Astrocyte (in vitro differentiated cells and primary cell): ENCODE results near the gene ANKRD18A. TPM values are rescaled to one million over a fixed set of nuclear protein-coding genes. Genes with fewer than 3 reads are reported as not detected.

ENCODE experiments used
- DNase-seq: peaks from one replicate; pipeline ENCODE4 v3.0.0-alpha.2; 2010; ENCODE audit warnings: low read depth
- FAIRE-seq: peaks from 2 replicates; lab custom pipeline; 2011; peaks lifted over from hg19 to GRCh38; lab: Jason Lieb, UNC
- H2AFZ ChIP-seq: 2 replicates; pipeline ENCODE4 v1.6.0; 2012; ENCODE audit warnings: low read depth, low read length, inconsistent platforms
- H3K27ac ChIP-seq: 2 replicates; pipeline ENCODE4 v1.5.1; 2011; ENCODE audit warnings: low read depth, low read length, inconsistent platforms
- H3K27me3 ChIP-seq: 2 replicates; pipeline ENCODE4 v1.6.0; 2011; ENCODE audit warnings: low read length, inconsistent platforms; ENCODE audit not compliant: insufficient read depth
- H3K36me3 ChIP-seq: 2 replicates; pipeline ENCODE4 v1.5.1; 2011; ENCODE audit warnings: low read length, inconsistent platforms; ENCODE audit not compliant: insufficient read depth
- H3K4me1 ChIP-seq: 2 replicates; pipeline ENCODE4 v1.5.1; 2011; ENCODE audit warnings: low read length, inconsistent platforms; ENCODE audit not compliant: insufficient read depth
- H3K4me2 ChIP-seq: 2 replicates; pipeline ENCODE4 v1.6.0; 2012; ENCODE audit warnings: low read length, inconsistent platforms
- H3K4me3 ChIP-seq: 2 replicates; pipeline ENCODE4 v1.5.1; 2011; ENCODE audit warnings: low read depth, mild to moderate bottlenecking, low read length, inconsistent platforms; ENCODE audit not compliant: insufficient read depth
- H3K79me2 ChIP-seq: 2 replicates; pipeline ENCODE4 v1.6.0; 2012; ENCODE audit warnings: mild to moderate bottlenecking, low read length, inconsistent platforms; ENCODE audit not compliant: insufficient read depth
- H3K9ac ChIP-seq: 2 replicates; pipeline ENCODE4 v1.6.0; 2012; ENCODE audit warnings: mild to moderate bottlenecking, low read length, inconsistent platforms
- H3K9me3 ChIP-seq: 2 replicates; pipeline ENCODE4 v1.5.1; 2012; ENCODE audit warnings: low read depth, mild to moderate bottlenecking, low read length, inconsistent platforms; ENCODE audit not compliant: insufficient read depth
- H4K20me1 ChIP-seq: 2 replicates; pipeline ENCODE4 v1.6.0; 2012; ENCODE audit warnings: low read length, inconsistent platforms; ENCODE audit not compliant: insufficient read depth
- H3K27ac Mint-ChIP-seq: one replicate; pipeline ENCODE4 v1.8.0; 2021; ENCODE audit warnings: mild to moderate bottlenecking, mixed read lengths; ENCODE audit not compliant: unreplicated experiment
- H3K27me3 Mint-ChIP-seq: one replicate; pipeline ENCODE4 v1.8.0; 2021; ENCODE audit warnings: low read depth, mixed read lengths; ENCODE audit not compliant: unreplicated experiment
- H3K36me3 Mint-ChIP-seq: one replicate; pipeline ENCODE4 v1.8.0; 2021; ENCODE audit warnings: low read depth, mixed read lengths; ENCODE audit not compliant: unreplicated experiment
- H3K4me1 Mint-ChIP-seq: one replicate; pipeline ENCODE4 v1.8.0; 2021; ENCODE audit warnings: low read depth, mixed read lengths; ENCODE audit not compliant: unreplicated experiment
- H3K4me3 Mint-ChIP-seq: one replicate; pipeline ENCODE4 v1.8.0; 2021; ENCODE audit warnings: mild to moderate bottlenecking, moderate library complexity, mixed read lengths; ENCODE audit not compliant: unreplicated experiment
- H3K9me3 Mint-ChIP-seq: one replicate; pipeline ENCODE4 v1.8.0; 2021; ENCODE audit warnings: mild to moderate bottlenecking, mixed read lengths; ENCODE audit not compliant: unreplicated experiment
- CTCF ChIP-seq: IDR thresholded peaks from 2 replicates; pipeline ENCODE4 v1.5.1; 2011; ENCODE audit warnings: low read depth, mild to moderate bottlenecking, inconsistent platforms, low read length, moderate library complexity; ENCODE audit not compliant: insufficient read depth
- EZH2 ChIP-seq: IDR thresholded peaks from 2 replicates; pipeline ENCODE4 v1.6.1; 2012; ENCODE audit warnings: mild to moderate bottlenecking, low read length, inconsistent platforms; ENCODE audit not compliant: insufficient read depth
- total RNA-seq: library from RNA; stranded (reverse); gene quantifications from 2 replicates; pipeline ENCODE4 v1.2.1, GENCODE V29; 2021

ANKRD18A gene
- total RNA-seq, 1 donor from 2014 or later: 11.7 TPM

- TF ChIP-seq EZH2 (no peak), CTCF (no peak)
- no peaks in the 10 kb centered on the region for H3K4me1 ChIP-seq
- Mint-ChIP-seq H3K27me3 (peaks cover 2% of the 10 kb centered on the region), H3K36me3 (no peaks in the 10 kb centered on the region), H3K9me3 (no peaks in the 10 kb centered on the region), H3K4me1 (no peaks in the 10 kb centered on the region), H3K27ac (no peak overlapping the region), H3K4me3 (no peak overlapping the region)
- no peak overlapping the region for H3K4me3 ChIP-seq
- FAIRE-seq (no peak), DNase-seq (no peak)
- no peaks in the 10 kb centered on the region for H3K36me3 ChIP-seq
- H3K9me3 ChIP-seq: no peaks in the 10 kb centered on the region
- H3K27me3 ChIP-seq: peaks cover 3% of the 10 kb centered on the region
- no peak overlapping the region for H3K9ac ChIP-seq
- no peaks in the 10 kb centered on the region for H3K79me2 ChIP-seq
- no peak overlapping the region for H2AFZ ChIP-seq
- H4K20me1 ChIP-seq: no peaks in the 10 kb centered on the region
- H3K27ac ChIP-seq: no peak overlapping the region
- H3K4me2 ChIP-seq: no peak overlapping the region
These were observed 98.6 kb downstream of the ANKRD18A start for GRCh38 chr9:38521762-38522161.

Other genes starting within 250 kb of the ANKRD18A start
- 124 and 137 TPM in 2 replicates for gene ALDH1B1, start 227.9 kb downstream of the ANKRD18A start, total RNA-seq
- gene IGFBPL1, start 196.1 kb downstream of the ANKRD18A start, total RNA-seq: 5.6 and 11.0 TPM in 2 replicates
- not detected in 2 replicates for gene FAM240B, start 99.5 kb upstream of the ANKRD18A start, total RNA-seq